Raji (cell line): ENCODE results near the gene CDYL.

Source experiments
- POLR2A ChIP-seq: IDR thresholded peaks from 2 replicates; pipeline ENCODE4 v1.6.1; 2011; ENCODE audit warnings: low read depth, low read length, control low read depth; ENCODE audit not compliant: insufficient read depth

CDYL gene

DNA sequence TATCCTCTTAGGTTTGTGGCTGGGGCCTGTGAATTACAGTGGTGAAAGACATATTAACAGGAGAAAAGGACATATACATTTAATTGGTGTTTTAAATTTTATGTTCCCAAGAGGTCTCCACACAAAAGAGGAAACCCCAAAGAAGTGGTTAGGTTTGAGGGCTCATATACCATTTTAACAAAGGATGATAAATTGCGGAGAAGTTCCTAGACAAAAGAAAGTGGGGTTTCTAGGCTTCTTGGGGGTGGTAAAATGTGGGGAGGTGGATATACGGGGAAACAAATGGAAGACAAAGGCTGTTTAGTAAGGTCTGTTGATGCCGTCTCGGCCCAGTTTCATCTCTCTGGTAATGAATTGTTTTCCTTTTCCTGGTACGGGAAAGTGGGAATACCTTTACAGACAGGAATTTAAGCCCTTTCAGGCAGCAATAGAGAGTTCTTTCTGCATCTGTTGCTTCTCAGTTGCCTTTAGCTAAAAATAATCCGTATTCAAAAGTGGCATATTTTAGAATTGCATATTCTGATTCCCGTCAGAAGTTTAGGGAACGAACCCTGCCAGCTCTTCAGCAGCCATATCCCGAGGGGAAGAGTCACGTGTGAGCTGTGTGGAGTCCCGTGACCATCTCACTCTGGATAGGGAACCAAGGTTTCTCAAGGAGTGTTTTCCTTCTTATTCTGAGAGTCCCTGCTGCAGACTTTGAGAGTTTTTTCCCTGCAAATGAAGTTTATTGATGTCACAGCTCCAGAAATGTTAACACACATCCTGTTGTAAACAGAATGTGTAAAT, 123.2 kb downstream of the CDYL start:
- TF ChIP-seq POLR2A, result no peak

DNA sequence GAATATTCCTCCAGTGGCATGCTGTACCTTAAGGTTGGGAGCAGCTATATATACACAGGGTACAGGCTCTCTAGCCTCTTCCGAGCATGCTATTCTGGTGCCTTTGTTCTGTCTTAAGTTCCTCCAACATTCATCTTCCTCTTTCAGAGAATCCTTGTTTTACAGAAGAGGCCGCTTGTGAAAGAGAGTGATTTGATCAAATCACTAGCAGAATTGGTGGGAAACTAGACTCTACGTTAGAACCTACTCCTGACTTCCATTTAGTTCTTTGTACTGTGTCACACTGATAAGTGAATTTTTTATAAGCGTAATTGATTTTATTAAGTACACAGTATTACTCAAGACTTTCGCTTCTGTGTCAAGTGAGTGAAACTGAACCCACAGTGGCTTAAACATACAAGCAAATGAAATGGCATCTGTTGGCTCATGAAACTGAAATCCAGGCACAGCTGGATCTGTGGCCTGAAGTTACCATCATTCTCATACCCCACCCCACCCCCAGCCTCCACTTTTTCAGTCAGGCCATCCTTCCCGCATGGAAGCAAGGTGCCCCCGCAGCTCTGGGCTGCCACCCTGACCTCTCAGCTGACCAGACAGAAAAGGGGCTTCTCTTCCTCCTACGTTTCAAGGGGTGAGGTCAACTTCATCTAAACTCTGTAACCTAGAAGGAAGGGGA, 125.3 kb downstream of the CDYL start:
- TF ChIP-seq POLR2A, result no peak

DNA sequence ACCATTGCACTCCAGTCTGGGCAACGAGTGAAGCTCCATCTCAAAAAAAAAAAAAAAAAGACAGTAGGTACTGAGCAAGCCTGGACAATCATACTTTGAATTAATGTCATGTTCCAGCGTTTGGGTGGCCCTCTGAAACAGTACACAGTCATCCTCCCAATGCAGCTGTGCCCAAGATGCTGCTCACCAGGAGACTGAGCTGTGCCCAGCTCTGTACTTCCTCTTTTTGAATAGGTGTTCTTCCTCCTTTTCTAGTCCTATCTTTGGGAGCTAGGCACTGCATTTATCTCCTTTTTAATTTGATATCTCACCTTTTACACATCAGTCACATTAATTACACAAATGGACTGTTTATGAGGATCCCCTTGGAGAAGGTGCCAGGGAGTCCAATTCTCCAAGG, 126.2 kb downstream of the CDYL start:
- no peak for TF ChIP-seq POLR2A

DNA sequence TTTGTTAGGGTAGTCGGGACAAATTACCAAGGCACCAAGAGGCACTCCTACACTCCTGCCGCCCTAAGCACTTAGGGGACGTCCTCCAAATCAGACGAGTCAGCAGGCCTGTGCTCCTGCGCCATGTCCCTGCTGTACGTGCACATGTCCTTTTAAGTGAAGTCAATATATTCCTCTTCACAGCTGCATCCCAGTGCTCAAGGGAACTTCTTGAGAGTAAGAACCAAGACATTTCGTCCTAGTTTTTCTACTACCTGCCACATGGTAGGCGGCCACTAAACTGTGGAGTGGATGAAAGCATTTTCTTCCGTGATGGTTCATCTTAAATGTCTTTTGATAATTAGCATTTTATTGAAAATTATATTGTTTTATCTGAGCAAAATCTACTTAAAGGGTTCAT, 126.9 kb downstream of the CDYL start:
- TF ChIP-seq POLR2A, result no peak

DNA sequence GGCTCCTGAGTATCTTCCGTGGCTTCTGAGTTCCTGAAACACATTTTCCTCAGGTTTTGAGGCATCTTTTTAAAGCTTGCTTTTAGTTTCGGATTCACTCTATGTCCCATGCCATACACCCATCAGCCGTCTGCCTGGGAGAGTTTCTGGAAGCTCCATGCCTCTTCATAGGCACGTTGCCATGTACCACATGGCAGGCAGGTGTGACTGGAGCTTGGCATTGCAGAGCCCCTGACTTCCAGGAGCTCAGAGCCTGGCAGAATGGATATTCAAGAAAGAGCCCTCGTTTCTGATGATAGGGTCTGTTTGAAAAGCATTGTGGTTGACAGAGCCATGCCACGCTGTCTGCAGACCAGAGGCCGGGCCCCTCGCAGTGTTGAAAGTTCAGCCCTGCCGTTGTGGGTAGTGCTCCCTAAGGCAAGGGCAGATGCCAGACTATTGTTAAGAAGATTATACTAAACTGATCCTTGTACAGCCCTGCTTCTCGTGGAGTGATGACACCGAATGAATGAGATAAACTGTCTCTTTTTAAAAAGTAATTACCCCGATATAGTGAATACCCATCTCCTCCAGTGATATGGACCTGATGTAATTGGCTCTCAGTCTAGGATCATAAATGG, 127.7 kb downstream of the CDYL start:
- TF ChIP-seq POLR2A, result no peak

DNA sequence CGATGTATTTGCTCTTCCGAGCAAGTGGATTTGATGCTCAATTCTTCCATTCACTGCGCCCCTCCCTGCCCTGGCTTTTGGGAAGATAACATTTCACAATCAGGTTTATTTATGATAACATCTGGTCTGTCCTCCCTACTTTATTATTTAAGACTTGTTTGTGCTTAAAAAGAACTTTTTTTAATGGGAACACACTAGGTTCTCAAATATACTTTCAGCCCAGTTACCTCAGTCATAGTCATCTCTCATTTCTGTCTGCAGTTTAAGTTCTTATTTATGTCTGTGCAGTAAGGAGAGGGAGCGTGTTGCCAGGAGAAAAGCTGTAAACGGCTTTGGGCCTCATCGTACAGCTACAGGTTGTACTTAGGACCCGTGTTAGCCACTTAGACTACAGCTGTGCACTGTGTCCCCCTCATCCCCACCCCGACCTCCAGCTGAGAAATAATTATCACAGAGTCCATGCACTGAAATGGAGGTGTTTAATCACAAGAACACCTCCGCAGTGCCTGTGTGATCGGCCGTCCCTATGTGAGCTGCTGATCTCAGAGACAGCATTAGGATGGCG, 128.3 kb downstream of the CDYL start:
- TF ChIP-seq POLR2A, result no peak

DNA sequence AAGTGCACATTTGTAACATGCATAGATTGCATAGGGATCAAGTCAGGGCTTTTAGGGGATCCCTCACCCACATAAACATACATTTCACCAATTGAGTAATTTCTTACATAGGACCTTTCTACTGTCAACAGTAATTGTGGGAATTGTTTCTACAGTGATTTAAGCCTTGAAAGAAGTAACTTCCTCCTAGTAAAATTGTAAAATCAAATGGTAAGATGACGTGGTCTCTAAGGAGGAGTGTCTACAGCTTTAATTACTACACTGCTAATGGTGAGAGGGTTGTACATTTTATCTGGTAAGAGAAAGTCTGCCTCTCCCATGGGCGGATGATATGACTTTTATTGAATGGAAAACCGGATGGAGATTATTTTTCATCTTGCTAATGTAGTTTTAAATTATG, 129.6 kb downstream of the CDYL start:
- no peak for TF ChIP-seq POLR2A

DNA sequence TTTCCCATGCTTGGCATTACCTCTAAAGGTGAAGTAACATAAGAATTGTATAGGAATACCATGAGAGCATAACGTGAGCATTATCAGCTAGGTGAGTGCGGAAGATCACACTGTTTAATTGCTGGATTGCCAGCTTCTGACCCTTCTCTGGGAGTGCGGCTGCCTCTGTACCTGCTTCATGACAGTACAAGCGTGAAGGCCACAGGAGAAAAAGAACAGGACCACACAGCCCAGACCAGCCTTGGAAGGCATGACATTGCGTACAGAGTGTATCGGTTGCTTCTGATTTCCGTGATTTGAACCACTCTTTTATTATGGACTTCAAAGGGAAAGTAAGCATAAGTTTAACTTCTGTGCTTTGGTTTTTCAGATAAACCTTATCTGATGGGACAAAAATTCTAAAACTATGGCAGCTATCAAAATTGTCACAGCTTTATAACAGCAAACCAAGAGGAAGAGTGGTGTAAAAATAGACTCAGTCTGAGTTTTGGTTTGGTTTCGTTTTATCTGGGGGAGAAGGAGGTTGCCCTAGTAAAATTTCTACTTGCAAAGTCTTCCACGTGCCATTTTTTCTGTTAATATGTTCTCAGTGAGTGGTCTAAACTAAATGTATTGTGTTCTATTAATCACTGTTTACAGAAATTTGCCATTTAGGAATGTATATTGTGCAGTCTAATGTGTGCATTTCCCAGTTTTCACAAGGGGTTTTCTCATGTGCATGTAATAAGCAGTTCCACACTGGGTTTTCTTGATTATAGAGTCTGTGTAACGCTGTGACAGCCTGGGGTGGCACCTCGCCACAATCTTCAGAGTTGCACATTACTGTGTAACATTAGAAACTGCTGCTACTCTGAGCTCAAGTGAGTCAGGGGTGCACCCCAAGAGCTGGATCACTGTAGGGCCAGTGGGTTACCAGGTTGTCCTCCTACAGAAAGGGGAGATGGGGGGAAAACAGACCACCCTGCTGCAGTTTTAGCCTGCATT, 130.4 kb downstream of the CDYL start:
- no peak for TF ChIP-seq POLR2A

DNA sequence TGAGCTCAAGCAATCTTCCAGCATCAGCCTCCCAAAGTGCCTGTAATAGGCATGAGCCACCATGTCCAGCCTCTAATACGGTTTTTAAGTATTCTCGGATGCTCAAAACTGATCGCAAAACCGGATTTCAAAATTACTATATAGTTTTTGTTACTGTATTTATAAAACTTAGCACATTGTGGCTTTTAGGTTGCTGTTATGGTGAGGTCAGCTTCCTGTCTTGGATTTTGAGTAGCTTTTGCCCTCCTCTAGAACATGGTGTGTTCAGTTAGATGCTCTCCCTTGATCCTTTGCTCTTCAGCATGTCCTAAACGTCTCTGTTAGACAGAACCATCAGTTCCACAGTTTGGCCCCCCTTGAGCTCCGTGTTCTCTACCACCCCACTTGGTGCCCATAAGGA, 131.4 kb downstream of the CDYL start:
- no peak for TF ChIP-seq POLR2A

DNA sequence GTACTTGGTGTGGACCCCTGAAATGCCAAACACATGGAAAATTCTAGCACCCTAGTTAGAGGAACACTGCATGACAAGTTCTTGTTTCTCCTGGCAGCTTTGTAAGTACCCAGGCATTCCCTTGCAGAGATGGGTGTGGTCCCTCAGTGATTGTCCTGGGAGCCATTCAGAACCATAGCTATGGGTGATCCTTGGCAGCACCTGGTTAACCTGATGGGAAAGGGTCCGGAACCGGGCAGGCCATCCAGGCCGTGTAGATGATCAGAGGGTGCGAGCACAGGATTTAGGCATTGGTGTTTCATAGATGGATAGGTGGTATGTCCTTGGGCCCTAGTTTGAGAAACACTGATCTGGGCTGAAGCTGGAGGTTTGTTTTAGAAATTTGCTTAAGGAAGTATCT, 131.9 kb downstream of the CDYL start:
- no peak for TF ChIP-seq POLR2A

DNA sequence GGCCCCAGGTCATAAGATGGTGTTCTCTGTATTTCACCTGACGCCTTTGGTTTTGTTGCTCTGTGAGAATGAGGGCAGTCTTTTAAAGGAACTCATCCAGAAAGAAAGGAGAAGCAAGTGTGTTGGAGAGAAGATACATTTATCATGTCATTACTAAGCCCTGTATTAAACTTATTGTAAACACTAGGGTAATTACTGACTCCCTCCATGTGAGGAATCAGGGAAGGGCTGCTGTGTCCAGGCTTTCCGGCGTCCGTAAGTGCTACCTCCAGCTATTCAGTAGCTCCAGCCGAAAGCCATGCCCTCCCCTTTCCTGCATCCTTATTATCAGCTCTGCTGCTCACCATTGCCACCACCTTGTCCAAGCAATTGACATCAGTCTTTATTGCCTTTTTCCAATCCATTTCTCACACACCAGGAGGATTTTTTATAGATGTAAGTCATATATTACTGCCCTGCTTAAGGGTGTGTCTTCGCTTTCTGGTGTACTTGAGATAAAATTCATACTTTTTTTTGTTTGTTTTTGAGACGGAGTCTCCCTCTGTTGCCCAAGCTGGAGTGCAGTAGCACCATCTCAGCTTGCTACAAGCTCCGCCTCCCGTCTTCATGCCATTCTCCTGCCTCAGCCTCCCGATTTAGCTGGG, 133.0 kb downstream of the CDYL start:
- TF ChIP-seq POLR2A, result no peak

DNA sequence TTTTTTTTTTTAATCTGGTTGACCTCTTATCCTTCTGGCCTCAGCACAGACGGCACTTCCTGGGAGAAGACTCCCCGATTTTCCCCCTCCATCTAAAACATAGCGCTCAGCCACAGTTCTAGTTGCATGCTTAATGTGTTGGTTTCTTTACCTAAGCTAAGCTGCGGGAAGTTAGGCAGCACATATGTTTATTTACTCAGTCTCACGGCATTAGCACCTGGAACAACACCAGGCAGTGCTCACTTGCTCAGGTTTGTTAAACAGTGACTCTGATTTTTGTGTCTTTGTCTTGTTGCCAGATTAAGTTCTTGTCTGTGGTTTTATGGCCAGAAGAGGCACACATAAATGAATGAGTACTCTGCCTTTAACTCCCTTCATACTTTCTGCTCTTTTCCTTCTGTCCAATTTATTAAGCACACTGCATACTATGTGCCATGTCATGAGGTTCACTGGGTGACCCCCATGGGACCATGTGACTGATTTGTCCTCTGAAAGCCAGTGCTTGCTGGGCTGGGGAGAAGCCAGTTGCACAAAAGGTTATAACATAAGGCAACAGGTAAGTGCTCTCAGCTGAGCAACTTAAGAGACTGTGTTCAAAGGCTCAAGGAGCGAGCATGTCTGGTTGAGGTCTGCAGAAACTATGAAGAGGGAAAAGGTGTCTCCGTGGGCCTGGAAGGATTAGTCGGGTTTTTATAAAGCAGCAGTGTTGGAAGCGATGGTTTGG, 134.0 kb downstream of the CDYL start:
- TF ChIP-seq POLR2A, result no peak

DNA sequence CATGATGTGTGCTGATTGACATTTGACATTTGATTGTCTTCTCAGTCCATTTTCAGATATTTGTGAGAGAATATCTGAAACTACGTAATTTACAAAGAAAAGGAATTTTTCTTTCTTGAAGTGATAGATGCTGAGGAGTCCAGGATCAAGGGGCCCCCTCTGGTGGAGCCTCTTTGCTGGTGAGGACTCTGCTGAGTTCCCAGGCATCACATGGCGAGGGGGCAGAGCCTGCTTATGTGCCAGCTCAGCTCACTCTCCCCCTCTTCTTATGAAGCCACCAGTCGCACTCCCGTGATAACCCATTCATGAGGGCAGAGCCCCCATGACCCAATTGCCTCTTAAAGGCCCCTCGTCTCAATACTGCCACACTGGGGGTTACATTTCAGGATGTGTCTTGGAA, 136.4 kb downstream of the CDYL start:
- TF ChIP-seq POLR2A, result no peak
